ENCODE measurements around the gene POU2F3. TPM values are rescaled to one million over a fixed set of nuclear protein-coding genes. Genes with fewer than 3 reads are reported as not detected.

The POU2F3 gene
- total and polyA plus RNA-seq, 2 of the 13 experiments (the other 11 are each of a cell fraction or from before 2014, with no cell fraction given) = not detected

DNA sequence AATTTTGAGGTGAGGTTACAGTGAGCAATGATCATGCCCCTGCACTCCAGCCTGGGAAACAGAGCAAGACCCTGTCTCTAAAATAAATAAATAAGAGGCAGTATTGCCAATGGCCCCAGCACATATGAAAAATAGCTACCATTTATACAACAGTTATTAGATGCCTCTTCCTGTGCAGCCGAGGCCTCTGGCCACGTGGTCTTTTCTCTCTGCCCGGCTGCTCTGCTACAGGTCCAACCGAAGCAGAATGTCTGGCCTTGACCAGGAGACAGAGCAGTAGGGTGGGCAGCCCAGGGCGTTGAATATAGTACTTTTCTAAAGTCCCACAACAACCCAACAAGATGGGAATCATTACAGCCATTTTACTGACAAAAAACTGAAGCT is 41.5 kb upstream of the POU2F3 start (continued):
- TF ChIP-seq ZFY (CRISPR knock-in tag; IDR thresholded peaks at IDR 0.05) = peak; percentile 49; the same call in 1 of the 2 replicates
- TF ChIP-seq MTF2 (CRISPR knock-in tag; IDR thresholded peaks at IDR 0.05; ENCODE audit: borderline replicate concordance) = no peak
- TF ChIP-seq, protein P1, sequence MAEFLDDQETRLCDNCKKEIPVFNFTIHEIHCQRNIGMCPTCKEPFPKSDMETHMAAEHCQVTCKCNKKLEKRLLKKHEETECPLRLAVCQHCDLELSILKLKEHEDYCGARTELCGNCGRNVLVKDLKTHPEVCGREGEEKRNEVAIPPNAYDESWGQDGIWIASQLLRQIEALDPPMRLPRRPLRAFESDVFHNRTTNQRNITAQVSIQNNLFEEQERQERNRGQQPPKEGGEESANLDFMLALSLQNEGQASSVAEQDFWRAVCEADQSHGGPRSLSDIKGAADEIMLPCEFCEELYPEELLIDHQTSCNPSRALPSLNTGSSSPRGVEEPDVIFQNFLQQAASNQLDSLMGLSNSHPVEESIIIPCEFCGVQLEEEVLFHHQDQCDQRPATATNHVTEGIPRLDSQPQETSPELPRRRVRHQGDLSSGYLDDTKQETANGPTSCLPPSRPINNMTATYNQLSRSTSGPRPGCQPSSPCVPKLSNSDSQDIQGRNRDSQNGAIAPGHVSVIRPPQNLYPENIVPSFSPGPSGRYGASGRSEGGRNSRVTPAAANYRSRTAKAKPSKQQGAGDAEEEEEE (CRISPR knock-in tag; IDR thresholded peaks at IDR 0.05; ENCODE audit: borderline replicate concordance) = no peak
- 0 out of 2 replicates have a peak, but pooled peaks have one; percentile 60 for TF ChIP-seq BRD4 (CRISPR knock-in tag; IDR thresholded peaks at IDR 0.05)
- TF ChIP-seq ZNF547 (CRISPR knock-in tag; IDR thresholded peaks at IDR 0.05) = peak; percentile 48; the same call in 1 of the 2 replicates
- TF ChIP-seq GATAD2A (CRISPR knock-in tag; IDR thresholded peaks at IDR 0.05) = peak; percentile 38; the same call in 1 of the 2 replicates
- TF ChIP-seq ZNF333 (CRISPR knock-in tag; IDR thresholded peaks at IDR 0.05; ENCODE audit: borderline replicate concordance) = no peak
- 0 out of 2 replicates have a peak, but pooled peaks have one; percentile 21 for TF ChIP-seq DRAP1 (CRISPR knock-in tag; IDR thresholded peaks at IDR 0.05)
- TF ChIP-seq, protein P2, sequence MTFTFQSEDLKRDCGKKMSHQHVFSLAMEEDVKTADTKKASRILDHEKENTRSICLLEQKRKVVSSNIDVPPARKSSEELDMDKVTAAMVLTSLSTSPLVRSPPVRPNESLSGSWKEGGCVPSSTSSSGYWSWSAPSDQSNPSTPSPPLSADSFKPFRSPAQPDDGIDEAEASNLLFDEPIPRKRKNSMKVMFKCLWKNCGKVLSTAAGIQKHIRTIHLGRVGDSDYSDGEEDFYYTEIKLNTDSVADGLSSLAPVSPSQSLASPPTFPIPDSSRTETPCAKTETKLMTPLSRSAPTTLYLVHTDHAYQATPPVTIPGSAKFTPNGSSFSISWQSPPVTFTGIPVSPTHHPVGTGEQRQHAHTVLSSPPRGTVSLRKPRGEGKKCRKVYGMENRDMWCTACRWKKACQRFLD (CRISPR knock-in tag; IDR thresholded peaks at IDR 0.05; ENCODE audit: borderline replicate concordance) = peak; percentile 58; the same call in 1 of the 2 replicates
- TF ChIP-seq, protein P3, sequence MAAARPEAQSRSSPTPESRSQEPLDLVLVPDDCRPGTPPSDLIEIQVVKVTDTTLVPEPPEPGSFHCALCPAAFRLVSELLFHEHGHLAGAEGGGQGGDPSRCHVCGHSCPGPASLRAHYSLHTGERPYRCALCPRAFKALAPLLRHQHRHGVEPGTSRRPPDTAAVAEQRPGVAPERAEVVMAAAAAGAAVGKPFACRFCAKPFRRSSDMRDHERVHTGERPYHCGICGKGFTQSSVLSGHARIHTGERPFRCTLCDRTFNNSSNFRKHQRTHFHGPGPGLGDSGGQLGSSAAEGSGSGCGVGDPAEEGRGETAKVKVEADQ (CRISPR knock-in tag; IDR thresholded peaks at IDR 0.05; ENCODE audit: borderline replicate concordance) = peak; percentile 57; the same call in 1 of the 2 replicates
- 0 out of 2 replicates have a peak, but pooled peaks have one; percentile 5 for TF ChIP-seq ZNF362 (CRISPR knock-in tag; IDR thresholded peaks at IDR 0.05; ENCODE audit: borderline replicate concordance)
- TF ChIP-seq ZFX (CRISPR knock-in tag; IDR thresholded peaks at IDR 0.05; ENCODE audit: low read depth) = peak; percentile 60
- TF ChIP-seq ZBTB42 (CRISPR knock-in tag; IDR thresholded peaks at IDR 0.05) = peak; percentile 69; the same call in 1 of the 2 replicates
- no peak for TF ChIP-seq KAT7 (CRISPR knock-in tag; IDR thresholded peaks at IDR 0.05; ENCODE audit: borderline replicate concordance)
- peak; percentile 39; the same call in 1 of the 2 replicates for TF ChIP-seq ZNF574 (CRISPR knock-in tag; IDR thresholded peaks at IDR 0.05)
- no peak for TF ChIP-seq CREB1 (IDR thresholded peaks at IDR 0.05)
- no peak for TF ChIP-seq CREB1 (CRISPR knock-in tag; IDR thresholded peaks at IDR 0.05)
